ENCODE measurements around the gene NDUFB8.

NDUFB8 gene

DNA sequence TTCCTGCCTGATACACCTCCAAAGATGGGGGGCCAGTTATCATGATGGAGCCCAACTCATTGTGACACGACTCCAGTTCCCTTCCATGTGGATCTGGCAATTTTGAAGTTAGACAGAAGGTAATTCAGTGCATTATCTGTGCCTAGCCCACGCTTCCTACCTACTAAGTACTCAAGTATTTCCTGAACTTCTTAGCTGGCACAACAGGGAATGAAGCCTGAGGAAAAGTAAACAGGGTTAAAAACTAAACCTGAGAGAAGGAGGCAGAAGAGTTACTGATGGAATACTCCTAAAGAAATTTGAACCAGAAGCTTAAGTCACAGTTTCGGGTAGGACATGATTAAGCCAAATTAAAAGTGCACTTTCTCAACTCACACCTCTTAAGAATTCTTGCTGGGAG lies 8.9 kb downstream of the NDUFB8 start:
- H3K4me1 ChIP-seq (ENCODE audit: control insufficient read depth, insufficient read depth, low read length, poor library complexity, severe bottlenecking): peaks cover 15% of the 10 kb centered on the region
- H3K36me3 ChIP-seq (ENCODE audit: control insufficient read depth, insufficient read depth, low read length): peaks cover 38% of the 10 kb centered on the region
- no peaks in the 10 kb centered on the region for H3K9me3 ChIP-seq (ENCODE audit: control insufficient read depth, low read length)
- no peak overlapping the region for H3K27ac ChIP-seq (ENCODE audit: low read depth, low read length, severe bottlenecking)
- no peak overlapping the region for H3K4me3 ChIP-seq (ENCODE audit: extremely low read depth, insufficient read depth, low read length, poor library complexity, severe bottlenecking)
- WGBS, 2 experiments (ENCODE audit: insufficient coverage in 2 of 2): 73 to 100% methylated on average over 2 of the region's 3 CpGs

- Histone ChIP-seq H3K4me1 (ENCODE audit: control insufficient read depth, insufficient read depth, low read length, poor library complexity, severe bottlenecking) (peaks cover 15% of the 10 kb centered on the region), H3K4me3 (ENCODE audit: extremely low read depth, insufficient read depth, low read length, poor library complexity, severe bottlenecking) (peak within 1 kb of the TSS; percentile 48), H3K9me3 (ENCODE audit: control insufficient read depth, low read length) (no peaks in the 10 kb centered on the region), H3K36me3 (ENCODE audit: control insufficient read depth, insufficient read depth, low read length) (peaks cover 26% of the 10 kb centered on the region), H3K27ac (ENCODE audit: low read depth, low read length, severe bottlenecking) (no peak within 1 kb of the TSS)
- 2% methylated on average over 57 to 63 of the region's 72 CpGs for WGBS, 2 experiments (ENCODE audit: insufficient coverage in 2 of 2)
Measured at GRCh38 chr10:100519311-100520051, 10.2 kb downstream of the NDUFB8 start, which contains the start of gene SEC31B. Gene SEC31B, minus strand, starts transcription at chr10:100519861. Its CDS starts 2,909 bp downstream, at chr10:100516952.

GRCh38 chr10:100518761-100519241 lies 10.9 kb downstream of the NDUFB8 start:
- peaks cover 15% of the 10 kb centered on the region for H3K4me1 ChIP-seq (ENCODE audit: control insufficient read depth, insufficient read depth, low read length, poor library complexity, severe bottlenecking)
- peaks cover 20% of the 10 kb centered on the region for H3K36me3 ChIP-seq (ENCODE audit: control insufficient read depth, insufficient read depth, low read length)
- no peaks in the 10 kb centered on the region for H3K9me3 ChIP-seq (ENCODE audit: control insufficient read depth, low read length)
- H3K27ac ChIP-seq (ENCODE audit: low read depth, low read length, severe bottlenecking): no peak overlapping the region
- H3K4me3 ChIP-seq (ENCODE audit: extremely low read depth, insufficient read depth, low read length, poor library complexity, severe bottlenecking): peak overlapping the region; percentile 48
- WGBS, 2 experiments (ENCODE audit: insufficient coverage in 2 of 2): 16 to 23% methylated on average over 2 to 6 of the region's 7 CpGs

DNA sequence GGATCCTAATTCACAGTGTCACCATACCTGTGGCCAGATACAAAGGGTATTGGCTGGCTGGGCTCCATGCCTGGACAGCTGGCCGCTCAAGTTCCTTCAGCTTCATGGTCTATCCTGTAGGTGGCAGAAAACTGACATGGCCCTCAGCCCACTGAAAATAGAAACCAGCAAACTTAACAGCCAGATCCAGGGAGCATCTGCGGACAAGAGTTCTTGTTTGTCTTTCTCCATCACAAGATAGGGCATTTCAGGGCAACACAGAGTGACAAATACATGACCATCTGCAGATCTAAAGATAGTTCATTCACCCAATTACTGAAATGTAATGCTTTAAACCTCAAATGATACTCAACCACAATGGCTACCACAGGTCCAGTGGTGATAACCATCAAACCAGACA lies 12.8 kb downstream of the NDUFB8 start:
- peaks cover under 1% of the 10 kb centered on the region for H3K36me3 ChIP-seq (ENCODE audit: control insufficient read depth, insufficient read depth, low read length)
- H3K9me3 ChIP-seq (ENCODE audit: control insufficient read depth, low read length): no peaks in the 10 kb centered on the region
- 78 to 94% methylated on average over 1 to 2 of the region's 2 CpGs for WGBS, 2 experiments (ENCODE audit: insufficient coverage in 2 of 2)
- H3K4me1 ChIP-seq (ENCODE audit: control insufficient read depth, insufficient read depth, low read length, poor library complexity, severe bottlenecking): peaks cover 15% of the 10 kb centered on the region
- no peak overlapping the region for H3K27ac ChIP-seq (ENCODE audit: low read depth, low read length, severe bottlenecking)
- H3K4me3 ChIP-seq (ENCODE audit: extremely low read depth, insufficient read depth, low read length, poor library complexity, severe bottlenecking): no peak overlapping the region

DNA sequence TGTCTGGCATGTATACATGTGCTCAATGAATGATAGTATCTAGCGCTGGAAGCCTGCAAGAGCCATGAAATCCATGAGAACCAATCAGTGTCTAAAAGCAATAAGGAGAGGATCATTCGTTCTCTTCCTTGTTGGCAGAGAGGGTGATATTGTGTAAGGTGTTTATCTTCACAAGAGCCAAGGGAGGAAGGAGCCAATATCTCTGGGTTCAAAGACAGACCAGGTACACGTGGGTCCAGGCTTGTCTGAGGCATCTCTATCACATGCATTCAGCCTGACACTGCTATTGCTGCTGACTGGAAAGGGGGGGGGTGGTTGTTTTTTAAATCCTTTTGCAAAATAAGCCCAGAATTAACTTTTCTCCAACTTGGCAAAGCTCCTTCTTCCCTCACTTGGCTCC lies 14.1 kb downstream of the NDUFB8 start:
- Histone ChIP-seq H3K4me1 (ENCODE audit: control insufficient read depth, insufficient read depth, low read length, poor library complexity, severe bottlenecking) (peaks cover 11% of the 10 kb centered on the region), H3K36me3 (ENCODE audit: control insufficient read depth, insufficient read depth, low read length) (no peaks in the 10 kb centered on the region), H3K9me3 (ENCODE audit: control insufficient read depth, low read length) (no peaks in the 10 kb centered on the region), H3K27ac (ENCODE audit: low read depth, low read length, severe bottlenecking) (no peak overlapping the region), H3K4me3 (ENCODE audit: extremely low read depth, insufficient read depth, low read length, poor library complexity, severe bottlenecking) (no peak overlapping the region)
- WGBS, 2 experiments (ENCODE audit: insufficient coverage in 2 of 2): 95 to 100% methylated on average over 2 of the region's 3 CpGs

DNA sequence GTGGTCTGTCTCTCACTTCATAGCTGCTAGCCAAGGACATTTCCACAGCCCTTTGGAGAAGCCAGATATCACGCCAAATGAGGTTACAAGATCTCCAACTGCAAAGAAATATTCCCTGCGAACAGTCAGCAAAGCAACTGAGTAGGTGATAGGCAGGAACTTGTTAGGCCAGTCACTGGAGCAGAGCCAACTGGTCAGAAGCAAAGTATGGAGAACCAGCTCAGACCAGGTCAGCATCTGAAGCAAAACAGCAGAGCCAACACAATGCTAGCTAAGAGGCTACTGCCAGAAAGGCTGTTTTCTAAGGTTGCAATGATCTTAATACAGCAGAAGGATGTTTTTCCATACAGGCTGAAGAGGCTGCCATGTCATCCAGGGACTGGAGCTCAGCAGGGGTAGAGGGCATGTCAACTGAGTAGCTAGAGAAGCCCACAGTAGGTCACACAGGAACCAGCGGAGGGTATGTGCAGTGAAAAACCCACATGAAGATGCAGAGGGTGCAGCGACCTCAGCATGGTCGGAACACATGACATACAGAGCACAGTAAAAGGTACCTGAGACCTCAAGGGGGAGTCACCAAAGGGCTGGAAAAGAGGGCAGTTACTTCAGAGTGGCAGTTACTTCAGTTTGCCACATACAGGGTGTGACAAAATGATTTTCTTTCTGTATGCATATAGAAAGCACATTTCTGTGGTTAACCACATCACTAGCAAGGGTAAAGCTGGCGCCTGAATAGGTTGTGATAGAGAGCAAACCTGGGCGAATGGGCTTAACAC lies 18.9 kb downstream of the NDUFB8 start:
- Histone ChIP-seq H3K4me3 (ENCODE audit: extremely low read depth, insufficient read depth, low read length, poor library complexity, severe bottlenecking) (no peak overlapping the region), H3K4me1 (ENCODE audit: control insufficient read depth, insufficient read depth, low read length, poor library complexity, severe bottlenecking) (no peaks in the 10 kb centered on the region), H3K36me3 (ENCODE audit: control insufficient read depth, insufficient read depth, low read length) (peaks cover 3% of the 10 kb centered on the region), H3K9me3 (ENCODE audit: control insufficient read depth, low read length) (no peaks in the 10 kb centered on the region), H3K27ac (ENCODE audit: low read depth, low read length, severe bottlenecking) (no peak overlapping the region)
- 88 to 100% methylated on average over 5 to 6 of the region's 7 CpGs for WGBS, 2 experiments (ENCODE audit: insufficient coverage in 2 of 2)

- WGBS, 2 experiments (ENCODE audit: insufficient coverage in 2 of 2): 78 to 87% methylated on average over 3 to 6 of the region's 8 CpGs
- peak overlapping the region; percentile 43 for H3K27ac ChIP-seq (ENCODE audit: low read depth, low read length, severe bottlenecking)
- H3K4me3 ChIP-seq (ENCODE audit: extremely low read depth, insufficient read depth, low read length, poor library complexity, severe bottlenecking): no peak overlapping the region
- H3K9me3 ChIP-seq (ENCODE audit: control insufficient read depth, low read length): no peaks in the 10 kb centered on the region
- H3K36me3 ChIP-seq (ENCODE audit: control insufficient read depth, insufficient read depth, low read length): peaks cover 3% of the 10 kb centered on the region
- H3K4me1 ChIP-seq (ENCODE audit: control insufficient read depth, insufficient read depth, low read length, poor library complexity, severe bottlenecking): no peaks in the 10 kb centered on the region
Measured at GRCh38 chr10:100509241-100509840, 20.3 kb downstream of the NDUFB8 start.

DNA sequence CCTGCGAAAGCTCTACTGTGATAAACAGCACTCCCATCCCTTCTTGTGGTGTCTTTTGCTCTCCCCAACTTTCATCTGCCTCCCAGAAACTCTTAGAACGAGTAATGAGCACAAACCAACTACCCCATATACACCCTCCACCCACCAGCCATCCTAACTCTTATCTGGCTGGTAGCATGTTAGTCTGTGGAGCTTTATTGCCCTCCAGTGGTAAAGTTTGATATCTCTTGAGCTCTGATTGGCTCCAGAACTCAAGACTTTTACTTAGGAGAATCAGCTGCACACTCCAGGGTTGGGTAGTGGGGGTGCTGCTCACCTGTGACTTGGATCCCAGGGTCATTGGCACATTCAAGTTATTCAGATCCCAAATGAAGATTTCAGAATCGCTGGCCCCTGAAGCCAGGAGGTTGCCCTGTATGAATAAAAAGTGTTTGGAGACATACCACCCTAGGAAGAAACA lies 20.9 kb downstream of the NDUFB8 start:
- H3K4me1 ChIP-seq (ENCODE audit: control insufficient read depth, insufficient read depth, low read length, poor library complexity, severe bottlenecking): no peaks in the 10 kb centered on the region
- peaks cover 3% of the 10 kb centered on the region for H3K36me3 ChIP-seq (ENCODE audit: control insufficient read depth, insufficient read depth, low read length)
- peak overlapping the region; percentile 43 for H3K27ac ChIP-seq (ENCODE audit: low read depth, low read length, severe bottlenecking)
- H3K4me3 ChIP-seq (ENCODE audit: extremely low read depth, insufficient read depth, low read length, poor library complexity, severe bottlenecking): no peak overlapping the region
- 48 to 60% methylated on average over 2 of the region's 3 CpGs for WGBS, 2 experiments (ENCODE audit: insufficient coverage in 2 of 2)
- no peaks in the 10 kb centered on the region for H3K9me3 ChIP-seq (ENCODE audit: control insufficient read depth, low read length)

DNA sequence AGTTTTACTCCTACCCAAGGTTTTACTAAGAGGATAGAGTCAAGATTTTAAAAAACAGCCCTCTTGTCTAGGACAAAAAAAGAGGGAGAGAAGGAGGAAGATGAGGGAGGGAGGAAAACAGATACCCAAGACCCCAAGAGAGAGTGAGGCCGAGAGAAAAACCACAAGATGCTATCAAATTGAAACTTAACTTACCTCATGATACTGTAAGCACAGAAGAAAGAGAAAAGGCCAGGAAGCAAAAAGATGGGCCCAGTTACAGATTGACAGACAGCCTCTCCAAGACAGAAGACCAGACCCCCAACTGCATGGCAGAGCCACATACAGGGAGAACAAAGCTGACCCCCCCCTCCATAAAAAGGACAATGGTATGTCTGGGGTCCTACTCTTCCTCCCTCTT lies 21.4 kb downstream of the NDUFB8 start:
- Histone ChIP-seq H3K4me3 (ENCODE audit: extremely low read depth, insufficient read depth, low read length, poor library complexity, severe bottlenecking) (no peak overlapping the region), H3K27ac (ENCODE audit: low read depth, low read length, severe bottlenecking) (no peak overlapping the region), H3K4me1 (ENCODE audit: control insufficient read depth, insufficient read depth, low read length, poor library complexity, severe bottlenecking) (no peaks in the 10 kb centered on the region), H3K9me3 (ENCODE audit: control insufficient read depth, low read length) (no peaks in the 10 kb centered on the region), H3K36me3 (ENCODE audit: control insufficient read depth, insufficient read depth, low read length) (peaks cover 3% of the 10 kb centered on the region)
- no CpG with 5 or more reads among the region's 1 CpG for WGBS, 2 experiments (ENCODE audit: insufficient coverage in 2 of 2)

DNA sequence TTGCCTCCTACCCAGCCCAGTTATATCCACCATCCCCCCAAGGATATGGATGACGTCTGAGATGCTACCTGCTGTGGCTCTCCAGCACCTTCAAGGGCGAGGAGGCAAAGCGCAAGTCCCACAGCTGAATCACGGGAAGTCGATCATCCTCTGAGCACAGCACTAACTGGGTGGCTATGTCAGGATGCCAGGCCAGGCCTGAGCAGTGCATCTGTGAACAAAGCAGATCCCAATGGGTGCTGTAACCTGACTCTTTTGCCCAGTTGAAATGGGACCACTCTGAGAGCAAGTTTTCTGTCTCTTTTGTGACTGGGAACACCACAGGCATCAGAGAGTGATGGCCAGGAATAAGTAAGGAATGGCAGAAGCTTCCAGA lies 22.3 kb downstream of the NDUFB8 start:
- peaks cover 3% of the 10 kb centered on the region for H3K36me3 ChIP-seq (ENCODE audit: control insufficient read depth, insufficient read depth, low read length)
- H3K4me1 ChIP-seq (ENCODE audit: control insufficient read depth, insufficient read depth, low read length, poor library complexity, severe bottlenecking): no peaks in the 10 kb centered on the region
- 83 to 85% methylated on average over 5 of the region's 5 CpGs for WGBS, 2 experiments (ENCODE audit: insufficient coverage in 2 of 2)

More for the DNA sequence above, 22.3 kb downstream of the NDUFB8 start:
- H3K27ac ChIP-seq (ENCODE audit: low read depth, low read length, severe bottlenecking): no peak overlapping the region
- no peaks in the 10 kb centered on the region for H3K9me3 ChIP-seq (ENCODE audit: control insufficient read depth, low read length)
- H3K4me3 ChIP-seq (ENCODE audit: extremely low read depth, insufficient read depth, low read length, poor library complexity, severe bottlenecking): no peak overlapping the region
